Cerebellar nuclear complex (tissue), 1 donor: ENCODE data around the gene CTNNA3.

Experiments used
- DNase-seq, 2 experiments: peaks; one replicate each; lab custom pipeline; 2025; lab: John Stamatoyannopoulos, UW

The CTNNA3 gene

GRCh38 chr10:66752714-66753113 lies 943.3 kb downstream of the CTNNA3 start:
- no peak for DNase-seq

- DNase-seq: no peak
Measured at GRCh38 chr10:66748217-66748616, 947.8 kb downstream of the CTNNA3 start.

GRCh38 chr10:66747451-66747850 lies 948.5 kb downstream of the CTNNA3 start:
- no peak for DNase-seq

DNA sequence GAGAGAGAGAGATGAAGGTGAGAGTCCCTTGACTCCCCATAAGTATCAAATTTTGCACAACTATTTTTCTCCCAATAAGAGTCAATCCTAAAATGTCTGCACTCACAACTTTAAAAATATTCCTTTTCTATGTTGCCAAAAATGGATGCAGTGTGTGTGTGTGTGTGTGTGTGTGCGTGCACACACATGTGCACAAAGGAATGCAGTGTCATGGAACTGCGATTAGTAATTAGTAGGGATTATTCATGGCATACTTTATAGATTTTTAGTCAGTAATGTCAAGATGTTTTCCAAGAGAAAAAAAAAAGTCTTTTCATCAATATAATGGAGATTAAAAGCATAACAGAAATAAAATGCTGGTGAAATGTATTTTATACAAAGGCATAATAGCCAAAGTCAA lies 949.3 kb downstream of the CTNNA3 start:
- DNase-seq: no peak

GRCh38 chr10:66746246-66746645 lies 949.7 kb downstream of the CTNNA3 start:
- no peak for DNase-seq

DNA sequence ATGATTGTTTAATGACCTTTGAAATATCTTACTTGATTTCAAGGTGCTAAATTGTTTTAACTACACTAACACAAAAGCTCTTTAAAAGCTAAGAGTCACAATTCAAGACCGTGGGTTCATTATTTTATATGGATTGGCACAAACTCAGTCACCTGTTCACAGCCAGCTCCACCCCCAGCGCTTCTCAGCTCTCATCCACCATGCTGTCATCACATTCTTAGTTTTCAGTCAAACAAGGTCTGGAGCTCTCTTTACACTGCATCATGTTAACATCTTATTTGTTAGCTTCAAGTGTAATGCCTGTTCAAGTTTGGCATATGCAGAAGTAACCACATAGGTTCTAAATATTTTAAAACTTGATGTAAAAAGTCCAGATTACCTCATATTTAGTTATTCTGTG lies 951.1 kb downstream of the CTNNA3 start:
- no peak for DNase-seq

- DNase-seq: no peak
Measured at GRCh38 chr10:66737241-66737640, 958.8 kb downstream of the CTNNA3 start.

DNA sequence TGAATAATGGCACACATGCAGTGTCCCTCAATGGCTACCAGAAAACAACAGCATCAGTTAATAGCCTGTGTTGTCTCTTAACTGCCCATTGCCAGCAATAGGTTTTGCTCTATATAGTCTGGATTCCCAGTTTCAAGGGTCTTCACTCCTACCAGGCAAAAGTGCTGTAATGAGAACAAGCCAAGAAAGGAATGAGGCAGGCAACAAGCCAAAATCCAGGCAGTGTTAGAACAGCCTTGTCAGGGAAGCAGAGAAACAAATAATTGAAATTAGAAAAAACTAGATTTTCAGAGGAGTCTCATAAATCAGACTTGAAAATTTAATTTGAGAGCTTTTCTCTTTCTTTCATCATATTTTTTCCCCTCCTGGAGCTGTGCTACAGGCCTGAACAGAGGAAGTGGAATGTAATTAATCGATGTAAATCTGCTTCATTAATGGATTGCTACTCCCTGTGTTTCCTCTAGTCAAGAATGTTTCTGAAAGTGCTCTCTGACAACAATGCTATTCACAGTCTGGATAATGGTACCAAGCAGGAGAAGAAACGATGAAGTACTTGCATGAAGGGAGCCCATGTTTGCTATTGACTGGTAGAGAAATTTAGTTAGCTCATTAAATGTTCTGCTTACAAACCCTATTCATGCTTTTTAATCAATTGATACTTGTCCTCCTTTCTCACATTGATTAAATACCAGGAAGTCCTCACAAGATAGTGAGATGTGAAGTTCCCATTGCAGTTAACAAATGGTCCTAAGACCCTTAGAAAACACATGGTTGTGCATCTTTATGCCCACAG lies 972.2 kb downstream of the CTNNA3 start:
- no peak for DNase-seq

DNA sequence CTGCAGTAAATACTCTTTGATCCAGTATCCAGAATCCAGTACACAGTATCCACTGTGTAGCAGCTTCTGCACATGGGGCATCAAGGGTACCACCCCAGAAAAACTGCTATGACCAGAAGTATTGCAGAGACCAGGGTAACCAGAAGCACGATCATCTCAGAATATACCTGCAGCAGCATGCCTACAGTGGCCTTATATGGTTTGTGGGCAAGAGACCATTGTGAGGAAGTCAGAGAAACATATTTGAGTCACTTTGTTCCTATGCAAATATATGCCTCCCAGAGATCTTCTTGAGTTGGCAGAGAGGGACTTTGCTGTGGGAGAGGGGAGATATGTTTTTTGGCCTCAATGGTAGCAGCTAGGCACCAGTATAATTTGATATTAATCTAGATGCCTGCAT lies 976.5 kb downstream of the CTNNA3 start:
- no peak for DNase-seq

DNA sequence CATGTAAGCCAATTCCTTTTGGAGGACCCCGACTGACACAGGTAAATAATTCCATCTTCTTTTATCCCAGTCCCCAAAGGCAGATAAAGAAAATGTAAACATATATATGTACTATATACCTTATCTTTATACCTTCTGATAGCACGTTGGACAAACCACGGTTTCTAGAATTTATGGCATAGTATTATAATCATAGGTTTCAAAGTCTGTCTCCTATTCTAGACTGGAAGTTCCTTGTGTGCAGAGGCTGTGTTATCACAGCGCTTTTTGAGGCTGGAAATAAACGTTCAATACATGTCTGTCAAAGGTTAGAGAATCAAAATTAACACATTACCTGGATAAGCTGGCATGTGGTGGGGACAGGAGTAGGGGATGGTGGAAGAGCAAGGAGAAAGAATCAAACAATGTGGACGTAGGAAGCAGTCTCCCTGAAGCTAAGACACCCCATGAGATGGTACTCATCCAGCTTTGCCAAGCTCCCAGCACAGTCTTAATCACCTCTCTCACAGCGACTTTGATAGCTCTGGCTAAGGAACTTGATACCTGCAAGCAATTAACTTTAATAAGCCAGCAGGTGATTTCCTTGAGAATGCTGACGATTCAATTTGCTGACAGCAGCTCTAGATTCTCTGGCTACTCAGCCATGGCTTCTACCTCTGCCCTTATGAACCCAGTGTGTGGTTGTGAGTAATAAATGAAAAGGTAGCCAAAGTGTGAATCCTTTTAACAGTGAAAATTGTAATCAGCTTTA lies 978.6 kb downstream of the CTNNA3 start:
- no peak for DNase-seq

GRCh38 chr10:66714741-66715140 lies 981.3 kb downstream of the CTNNA3 start:
- no peak for DNase-seq

DNA sequence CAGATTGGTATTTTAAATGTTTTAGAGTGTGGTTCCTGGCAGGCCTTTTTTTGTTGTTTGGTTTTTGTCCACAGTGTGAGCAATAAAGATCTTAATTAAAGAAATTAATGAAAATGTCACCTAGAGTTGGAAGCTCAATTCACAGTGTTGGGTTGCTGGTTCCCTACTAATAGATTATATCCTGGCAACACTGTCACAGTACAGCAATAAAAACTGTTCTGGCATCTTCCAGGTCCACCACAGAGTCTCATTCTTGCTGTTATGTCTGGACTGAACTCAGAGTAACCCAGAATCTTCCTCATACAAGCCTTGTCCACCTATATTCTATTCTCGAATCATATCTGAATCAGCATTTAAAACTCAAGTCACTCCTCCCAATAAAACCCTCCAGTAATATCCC lies 982.6 kb downstream of the CTNNA3 start:
- DNase-seq: no peak

GRCh38 chr10:66698069-66698468 lies 997.9 kb downstream of the CTNNA3 start:
- no peak for DNase-seq

- DNase-seq: no peak
Measured at GRCh38 chr10:66695046-66695445, 1000.9 kb downstream of the CTNNA3 start.

DNA sequence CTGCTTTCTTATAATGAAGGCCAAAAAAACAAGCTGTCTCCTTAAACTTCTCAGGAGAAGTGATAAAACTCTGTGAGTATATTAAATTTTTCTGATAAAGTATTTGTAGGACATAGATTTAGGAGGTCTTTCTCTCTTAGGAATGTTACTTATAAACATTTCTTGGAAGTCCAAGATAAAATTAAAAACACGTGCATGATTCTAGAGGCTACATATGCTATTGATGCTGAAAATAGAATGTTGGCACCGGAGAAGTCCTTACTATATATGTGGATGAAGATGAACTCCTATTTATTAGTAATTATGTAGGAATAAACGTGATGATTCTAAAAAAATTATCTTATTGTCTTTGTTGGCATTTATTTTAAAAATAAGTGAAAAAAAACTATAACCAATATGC lies 1011.4 kb downstream of the CTNNA3 start:
- no peak for DNase-seq

DNA sequence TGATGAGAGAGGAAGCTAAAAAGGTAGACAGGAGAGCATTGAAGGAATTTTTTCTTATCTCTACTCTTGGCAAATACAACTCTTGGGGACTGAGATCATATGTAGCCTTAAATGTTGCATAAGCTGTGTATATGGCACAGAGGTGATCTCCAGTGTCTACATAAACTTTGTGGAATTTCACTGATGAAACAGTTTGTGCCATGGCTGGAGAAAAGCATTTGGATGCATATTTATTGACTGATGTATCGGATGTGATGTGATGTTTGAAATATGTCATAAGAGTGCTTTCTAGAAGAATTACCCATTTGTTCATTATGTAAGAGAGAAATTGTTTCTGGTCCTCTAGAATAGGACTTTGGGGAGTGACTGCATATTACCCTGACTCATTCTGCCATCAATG lies 1015.1 kb downstream of the CTNNA3 start:
- no peak for DNase-seq

- DNase-seq: no peak
Measured at GRCh38 chr10:66678521-66678920, 1017.5 kb downstream of the CTNNA3 start.

GRCh38 chr10:66673071-66673470 lies 1022.9 kb downstream of the CTNNA3 start:
- no peak for DNase-seq

DNA sequence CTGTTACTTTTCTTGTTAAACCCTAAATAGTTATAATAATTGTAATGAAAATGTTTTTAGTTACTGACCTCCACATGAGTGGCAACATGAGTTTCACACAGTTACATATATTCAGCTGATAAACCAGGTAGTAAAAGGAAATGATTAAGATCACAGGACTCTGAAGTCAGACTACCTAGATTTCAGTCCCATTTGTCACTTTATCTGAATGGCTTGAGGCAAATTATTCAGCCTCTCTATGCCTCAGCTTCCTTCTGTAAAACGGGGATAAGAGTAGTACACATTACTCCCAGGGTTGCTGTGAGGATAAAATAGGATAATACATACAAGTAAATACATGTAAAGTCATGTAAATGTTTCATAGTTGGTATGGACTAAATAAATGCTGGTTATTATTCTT lies 1024.4 kb downstream of the CTNNA3 start:
- DNase-seq: no peak

DNA sequence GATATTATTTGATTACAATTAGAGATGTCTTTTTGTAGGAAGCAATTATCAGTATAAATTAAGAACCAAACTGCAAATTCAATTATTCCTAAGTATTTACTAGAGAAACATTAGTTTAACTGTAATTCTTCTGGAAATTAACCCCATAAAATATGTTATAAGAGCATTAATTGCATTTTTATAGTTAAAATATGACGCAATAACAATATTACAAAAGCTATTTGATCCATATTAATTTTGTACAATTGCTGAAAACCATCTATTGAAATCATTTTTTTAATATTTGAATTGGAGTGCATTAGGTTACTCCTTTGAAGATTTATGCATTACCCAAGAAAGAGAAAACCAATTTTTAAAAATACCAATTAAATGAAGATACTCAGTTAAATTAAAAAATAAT lies 1024.9 kb downstream of the CTNNA3 start:
- DNase-seq: no peak

GRCh38 chr10:66656499-66656898 lies 1039.5 kb downstream of the CTNNA3 start:
- no peak for DNase-seq

GRCh38 chr10:66654861-66655260 lies 1041.1 kb downstream of the CTNNA3 start:
- no peak for DNase-seq

GRCh38 chr10:66651308-66652082 lies 1044.5 kb downstream of the CTNNA3 start:
- no peak for DNase-seq
